ENCODE data around the gene CHRNE. TPM values are rescaled to one million over a fixed set of nuclear protein-coding genes. Genes with fewer than 3 reads are reported as not detected.

The CHRNE gene
- polyA plus RNA-seq, 1 donor from 2014 or later: 0.25 TPM

GRCh38 chr17:4898927-4899326 is 4.0 kb downstream of the CHRNE start:
- Histone ChIP-seq H3K9ac (ENCODE audit: low read length) (no peak overlapping the region), H3K9me2 (ENCODE audit: insufficient read depth, low read length) (no peaks in the 10 kb centered on the region), H3K27me3 (ENCODE audit: insufficient read depth, low read depth, low read length) (no peaks in the 10 kb centered on the region), H3F3A (ENCODE audit: insufficient read depth, low read length, poor library complexity, severe bottlenecking) (no peaks in the 10 kb centered on the region), H3K4me2 (ENCODE audit: low read length) (no peak overlapping the region), H3K9me3 (ENCODE audit: low read length) (no peaks in the 10 kb centered on the region), H3K27ac (ENCODE audit: low read length) (no peak overlapping the region), H3K4me3 (ENCODE audit: low read length) (no peak overlapping the region), H4K20me1 (ENCODE audit: insufficient read depth) (no peaks in the 10 kb centered on the region), H3K36me3 (ENCODE audit: insufficient read depth, low read length) (no peaks in the 10 kb centered on the region), H2AFZ (ENCODE audit: low read depth, low read length) (no peak overlapping the region), H3K79me2 (replicated peaks; ENCODE audit: insufficient read depth, low read length) (no peaks in the 10 kb centered on the region)
- no peak for TF ChIP-seq CTCF (IDR thresholded peaks at IDR 0.05; ENCODE audit: poor library complexity, severe bottlenecking)
- TF ChIP-seq SMC3 (conservative IDR thresholded peaks at IDR 0.05; ENCODE audit: poor library complexity): no peak
- TF ChIP-seq POLR2AphosphoS5 (IDR thresholded peaks at IDR 0.05): no peak
- TF ChIP-seq MXI1 (conservative IDR thresholded peaks at IDR 0.05; ENCODE audit: poor library complexity, severe bottlenecking): no peak
- no peak for TF ChIP-seq REST (IDR thresholded peaks at IDR 0.05; ENCODE audit: borderline replicate concordance)
- TF ChIP-seq RAD21 (conservative IDR thresholded peaks at IDR 0.05): no peak
- no peak for TF ChIP-seq EZH2 (IDR thresholded peaks at IDR 0.05; ENCODE audit: borderline replicate concordance, insufficient read depth, low read length, poor library complexity, severe bottlenecking)
- TF ChIP-seq EP300 (conservative IDR thresholded peaks at IDR 0.05; ENCODE audit: poor library complexity, severe bottlenecking): no peak
- no peak for TF ChIP-seq TAF1 (IDR thresholded peaks at IDR 0.05; ENCODE audit: low read depth)

DNA sequence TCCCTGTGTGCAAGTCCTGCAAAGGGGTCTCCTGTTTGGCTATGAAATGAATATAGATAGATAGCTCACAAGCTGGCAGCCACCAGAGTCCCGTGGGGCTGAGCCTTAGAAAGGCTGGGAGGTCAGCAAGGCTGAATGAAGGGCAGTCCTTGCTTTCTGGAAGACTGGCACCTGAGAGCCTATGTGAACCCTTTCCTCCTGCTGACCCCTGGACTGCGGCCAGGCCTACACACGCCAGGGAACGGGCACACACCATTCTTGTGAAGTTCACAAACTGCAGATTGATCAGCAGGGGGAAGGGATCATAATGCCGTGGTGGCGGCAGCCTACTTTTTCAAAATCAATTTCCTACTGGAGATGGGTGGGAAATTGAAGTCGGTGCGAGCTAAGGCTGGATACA is 4.5 kb downstream of the CHRNE start:
- no peak overlapping the region for H3K4me2 ChIP-seq (ENCODE audit: low read length)
- no peaks in the 10 kb centered on the region for H3K9me3 ChIP-seq (ENCODE audit: low read length)
- no peaks in the 10 kb centered on the region for H3F3A ChIP-seq (ENCODE audit: insufficient read depth, low read length, poor library complexity, severe bottlenecking)
- no peak overlapping the region for H2AFZ ChIP-seq (ENCODE audit: low read depth, low read length)
- no peak overlapping the region for H3K27ac ChIP-seq (ENCODE audit: low read length)
- no peaks in the 10 kb centered on the region for H3K27me3 ChIP-seq (ENCODE audit: insufficient read depth, low read depth, low read length)
- no peaks in the 10 kb centered on the region for H3K79me2 ChIP-seq (replicated peaks; ENCODE audit: insufficient read depth, low read length)
- H3K9ac ChIP-seq (ENCODE audit: low read length): no peak overlapping the region
- no peaks in the 10 kb centered on the region for H3K9me2 ChIP-seq (ENCODE audit: insufficient read depth, low read length)
- no peaks in the 10 kb centered on the region for H4K20me1 ChIP-seq (ENCODE audit: insufficient read depth)
- no peaks in the 10 kb centered on the region for H3K36me3 ChIP-seq (ENCODE audit: insufficient read depth, low read length)
- H3K4me3 ChIP-seq (ENCODE audit: low read length): no peak overlapping the region
- TF ChIP-seq TAF1 (IDR thresholded peaks at IDR 0.05; ENCODE audit: low read depth) (no peak), REST (IDR thresholded peaks at IDR 0.05; ENCODE audit: borderline replicate concordance) (no peak), CTCF (IDR thresholded peaks at IDR 0.05; ENCODE audit: poor library complexity, severe bottlenecking) (no peak), RAD21 (conservative IDR thresholded peaks at IDR 0.05) (no peak), EZH2 (IDR thresholded peaks at IDR 0.05; ENCODE audit: borderline replicate concordance, insufficient read depth, low read length, poor library complexity, severe bottlenecking) (no peak), SMC3 (conservative IDR thresholded peaks at IDR 0.05; ENCODE audit: poor library complexity) (no peak), POLR2AphosphoS5 (IDR thresholded peaks at IDR 0.05) (no peak), MXI1 (conservative IDR thresholded peaks at IDR 0.05; ENCODE audit: poor library complexity, severe bottlenecking) (no peak), EP300 (conservative IDR thresholded peaks at IDR 0.05; ENCODE audit: poor library complexity, severe bottlenecking) (no peak)

Measured in neural cell (in vitro differentiated cells).